MM.1S (cell line): ENCODE data around the gene ENOX1.
A peak's percentile ranks its signal among the peaks of the same experiment; 100 is the strongest.

ENCODE experiments used
- DNase-seq: peaks from one replicate; pipeline ENCODE4 v3.0.0-alpha.2; 2015
- H2AFZ ChIP-seq: fragments of 300-600 bp; sonication (generic); 2 replicates; pipeline ENCODE4 v1.6.0; 2016; ENCODE audit warnings: antibody characterized with exemption, low read length
- H3F3A ChIP-seq: fragments of 300-600 bp; sonication (generic); 2 replicates; pipeline ENCODE4 v1.6.1; 2016; ENCODE audit warnings: mild to moderate bottlenecking, antibody characterized with exemption, low read length, moderate library complexity, mixed read lengths; ENCODE audit not compliant: insufficient read depth
- H3K27ac ChIP-seq: fragments of 300-600 bp; sonication (generic); 2 replicates; pipeline ENCODE4 v1.5.1; 2016; ENCODE audit warnings: mild to moderate bottlenecking, low read length
- H3K27me3 ChIP-seq: fragments of 300-600 bp; sonication (generic); replicated peaks from 2 replicates; pipeline ENCODE4 v1.6.0; 2016; ENCODE audit warnings: low read length; ENCODE audit not compliant: insufficient read depth
- H3K36me3 ChIP-seq: fragments of 300-600 bp; sonication (generic); replicated peaks from 2 replicates; pipeline ENCODE4 v1.6.1; 2016; ENCODE audit warnings: mild to moderate bottlenecking, low read length, mixed read lengths; ENCODE audit not compliant: insufficient read depth
- H3K4me1 ChIP-seq: fragments of 300-600 bp; sonication (generic); 2 replicates; pipeline ENCODE4 v1.6.1; 2016; ENCODE audit warnings: low read length, mixed read lengths
- H3K4me2 ChIP-seq: fragments of 300-600 bp; sonication (generic); 2 replicates; pipeline ENCODE4 v1.6.0; 2016; ENCODE audit warnings: low read depth, low read length
- H3K4me3 ChIP-seq: fragments of 300-600 bp; sonication (generic); 2 replicates; pipeline ENCODE4 v1.5.1; 2016; ENCODE audit warnings: low read length, mixed read lengths
- H3K79me2 ChIP-seq: fragments of 300-600 bp; sonication (generic); 2 replicates; pipeline ENCODE4 v1.6.1; 2016; ENCODE audit warnings: mixed run types, low read length, mixed read lengths
- H3K9ac ChIP-seq: fragments of 300-600 bp; sonication (generic); 2 replicates; pipeline ENCODE4 v1.6.1; 2016; ENCODE audit warnings: low read length, mixed read lengths
- H3K9me2 ChIP-seq: fragments of 300-600 bp; sonication (generic); replicated peaks from 2 replicates; pipeline ENCODE4 v1.6.1; 2016; ENCODE audit warnings: mild to moderate bottlenecking, low read length, mixed read lengths; ENCODE audit not compliant: insufficient read depth
- H3K9me3 ChIP-seq: fragments of 300-600 bp; sonication (generic); replicated peaks from 2 replicates; pipeline ENCODE4 v1.6.1; 2016; ENCODE audit warnings: mild to moderate bottlenecking, low read length, mixed read lengths; ENCODE audit not compliant: insufficient read depth
- H4K20me1 ChIP-seq: fragments of 300-600 bp; sonication (generic); 2 replicates; pipeline ENCODE4 v1.6.1; 2016; ENCODE audit warnings: mild to moderate bottlenecking, low read length, moderate library complexity, mixed read lengths; ENCODE audit not compliant: insufficient read depth
- EZH2 ChIP-seq: fragments of 300-600 bp; sonication (generic); optimal IDR thresholded peaks from 2 replicates; pipeline ENCODE3; 2017; ENCODE audit warnings: low read depth, mild to moderate bottlenecking, antibody characterized with exemption, low read length, mixed read lengths
- EZH2phosphoT487 ChIP-seq: fragments of 300-600 bp; sonication (generic); IDR thresholded peaks from 2 replicates; pipeline ENCODE4 v1.6.1; 2018; ENCODE audit warnings: antibody characterized with exemption, low read length
- TF ChIP-seq, protein P1 (sequence below): fragments of 300-600 bp; sonication (generic); IDR thresholded peaks from 2 replicates; pipeline ENCODE4 v1.5.1; 2016; ENCODE audit warnings: antibody characterized with exemption, low read length, mixed read lengths

ENOX1 gene

DNA sequence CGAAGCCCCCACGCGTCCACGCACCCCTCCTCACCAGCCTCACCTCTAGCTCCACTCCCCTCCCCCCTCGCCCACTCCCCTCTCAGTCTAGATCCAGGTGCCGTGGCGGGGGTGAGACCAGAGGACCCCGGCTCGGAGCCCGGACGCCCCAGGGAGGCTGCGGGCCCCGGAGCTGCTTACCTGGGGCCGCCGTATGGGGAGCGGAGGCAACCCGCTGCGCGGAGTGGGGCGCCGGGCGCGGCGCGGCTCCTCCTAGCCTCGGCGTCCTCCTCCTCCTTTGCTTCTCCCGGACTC lies 353 bp downstream of the ENOX1 start:
- H3K27me3 ChIP-seq, result no peaks in the 10 kb centered on the region
- no peak overlapping the region for H3K9ac ChIP-seq
- H4K20me1 ChIP-seq, result no peaks in the 10 kb centered on the region
- no peaks in the 10 kb centered on the region for H3K79me2 ChIP-seq
- no peaks in the 10 kb centered on the region for H3K9me2 ChIP-seq
- H3K4me2 ChIP-seq, result peak overlapping the region; percentile 76
- H2AFZ ChIP-seq, result peak overlapping the region; percentile 58; the same call in 1 of the 2 replicates
- no peak for TF ChIP-seq EZH2
- TF ChIP-seq, protein P1, sequence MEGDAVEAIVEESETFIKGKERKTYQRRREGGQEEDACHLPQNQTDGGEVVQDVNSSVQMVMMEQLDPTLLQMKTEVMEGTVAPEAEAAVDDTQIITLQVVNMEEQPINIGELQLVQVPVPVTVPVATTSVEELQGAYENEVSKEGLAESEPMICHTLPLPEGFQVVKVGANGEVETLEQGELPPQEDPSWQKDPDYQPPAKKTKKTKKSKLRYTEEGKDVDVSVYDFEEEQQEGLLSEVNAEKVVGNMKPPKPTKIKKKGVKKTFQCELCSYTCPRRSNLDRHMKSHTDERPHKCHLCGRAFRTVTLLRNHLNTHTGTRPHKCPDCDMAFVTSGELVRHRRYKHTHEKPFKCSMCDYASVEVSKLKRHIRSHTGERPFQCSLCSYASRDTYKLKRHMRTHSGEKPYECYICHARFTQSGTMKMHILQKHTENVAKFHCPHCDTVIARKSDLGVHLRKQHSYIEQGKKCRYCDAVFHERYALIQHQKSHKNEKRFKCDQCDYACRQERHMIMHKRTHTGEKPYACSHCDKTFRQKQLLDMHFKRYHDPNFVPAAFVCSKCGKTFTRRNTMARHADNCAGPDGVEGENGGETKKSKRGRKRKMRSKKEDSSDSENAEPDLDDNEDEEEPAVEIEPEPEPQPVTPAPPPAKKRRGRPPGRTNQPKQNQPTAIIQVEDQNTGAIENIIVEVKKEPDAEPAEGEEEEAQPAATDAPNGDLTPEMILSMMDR, result no peak
- H3K27ac ChIP-seq, result no peak overlapping the region
- no peaks in the 10 kb centered on the region for H3K4me1 ChIP-seq
- H3K36me3 ChIP-seq, result no peaks in the 10 kb centered on the region
- no peaks in the 10 kb centered on the region for H3F3A ChIP-seq
- no peak for DNase-seq
- no peaks in the 10 kb centered on the region for H3K9me3 ChIP-seq
- peak overlapping the region; percentile 61 for H3K4me3 ChIP-seq

DNA sequence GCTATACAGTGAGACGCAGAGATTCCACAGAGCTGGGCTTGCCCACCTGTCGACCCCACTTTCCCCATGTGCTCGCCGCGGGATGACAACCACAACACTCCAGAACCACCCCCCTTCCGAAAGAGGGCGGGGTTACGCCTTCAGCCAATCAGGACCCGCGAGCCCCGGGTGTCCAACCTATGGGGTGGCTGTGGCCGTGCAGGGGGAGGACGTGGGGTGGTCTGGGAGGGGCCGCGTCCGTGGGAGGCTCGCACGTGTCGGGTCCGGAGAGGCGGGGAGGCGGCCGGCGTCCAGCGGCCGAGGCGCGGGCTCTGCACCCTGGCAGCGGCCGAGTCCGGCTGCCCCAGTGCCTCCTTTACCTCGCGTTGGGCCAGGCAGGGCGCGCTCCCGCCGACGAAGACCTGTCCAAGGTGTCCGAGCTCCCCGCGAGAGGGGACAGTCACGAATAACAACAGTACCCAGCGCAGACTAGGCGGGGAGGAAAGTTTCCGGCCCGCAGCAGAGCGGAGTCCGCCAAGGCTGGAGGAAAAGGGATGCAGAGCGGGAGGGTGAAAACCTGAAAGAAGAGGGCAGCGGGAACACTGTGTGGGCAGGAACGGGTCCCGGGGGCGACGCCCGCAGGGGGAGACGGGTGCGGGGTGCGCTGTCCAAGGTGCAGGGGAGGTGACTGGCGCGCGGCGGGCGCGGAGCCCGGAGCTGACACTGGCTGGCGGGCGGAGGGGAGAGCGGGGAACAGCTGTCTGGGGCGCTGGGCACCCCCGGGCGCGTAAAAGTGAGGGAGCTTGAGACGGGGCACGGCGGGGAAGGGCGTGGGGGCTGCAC lies 911 bp downstream of the ENOX1 start:
- Histone ChIP-seq H3K9ac (no peak overlapping the region), H3K27ac (no peak overlapping the region)

DNA sequence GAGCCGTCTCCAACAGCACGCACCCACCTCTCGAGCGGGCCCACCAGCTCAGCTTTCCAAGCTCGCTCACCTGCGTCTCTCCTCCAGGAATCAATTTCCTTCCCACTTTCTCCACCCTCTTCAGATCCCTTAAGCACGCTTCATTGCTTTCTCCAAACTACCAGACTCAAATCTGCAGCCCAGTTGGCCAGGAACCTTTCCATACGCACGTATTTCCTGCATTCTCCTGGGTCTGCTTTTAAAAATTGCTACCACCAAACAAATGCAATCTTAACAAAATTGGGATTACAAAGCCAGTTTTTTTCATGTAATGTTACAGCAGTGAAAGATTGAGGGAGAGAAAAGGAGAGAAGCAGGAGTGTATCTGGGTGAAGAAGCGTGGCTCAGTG lies 1.5 kb downstream of the ENOX1 start:
- Histone ChIP-seq H4K20me1 (no peaks in the 10 kb centered on the region), H3K36me3 (no peaks in the 10 kb centered on the region), H3K27ac (no peak overlapping the region), H3F3A (no peaks in the 10 kb centered on the region), H3K27me3 (no peaks in the 10 kb centered on the region), H3K9me3 (no peaks in the 10 kb centered on the region), H3K9me2 (no peaks in the 10 kb centered on the region), H3K4me3 (no peak overlapping the region), H3K4me1 (no peaks in the 10 kb centered on the region), H3K9ac (no peak overlapping the region), H3K79me2 (no peaks in the 10 kb centered on the region), H3K4me2 (peak overlapping the region; percentile 76; the same call in 1 of the 2 replicates), H2AFZ (no peak overlapping the region)
- TF ChIP-seq, protein P1, result no peak
- TF ChIP-seq EZH2phosphoT487 (no peak), EZH2 (no peak)
- no peak for DNase-seq

More for the DNA sequence above, 911 bp downstream of the ENOX1 start:
- H2AFZ ChIP-seq, result 0 out of 2 replicates have a peak overlapping the region, but pooled peaks have one; percentile 38
- no peaks in the 10 kb centered on the region for H4K20me1 ChIP-seq
- no peaks in the 10 kb centered on the region for H3F3A ChIP-seq
- no peaks in the 10 kb centered on the region for H3K9me2 ChIP-seq
- H3K36me3 ChIP-seq, result no peaks in the 10 kb centered on the region
- H3K4me3 ChIP-seq, result peak overlapping the region; percentile 61
- no peaks in the 10 kb centered on the region for H3K9me3 ChIP-seq
- peak; percentile 18 for DNase-seq
- H3K27me3 ChIP-seq, result no peaks in the 10 kb centered on the region
- no peak for TF ChIP-seq EZH2phosphoT487
- TF ChIP-seq, protein P1, result no peak
- no peak for TF ChIP-seq EZH2
- no peaks in the 10 kb centered on the region for H3K4me1 ChIP-seq
- H3K4me2 ChIP-seq, result peak overlapping the region; percentile 76
- H3K79me2 ChIP-seq, result no peaks in the 10 kb centered on the region
